GM12864 (cell line): Measurements from ENCODE around the gene TRIM3.

Experiments
- DNase-seq: peaks from one replicate; pipeline ENCODE4 v3.0.0-alpha.2; 2011; ENCODE audit warnings: low read depth
- H3K4me3 ChIP-seq: 2 replicates; pipeline ENCODE4 v1.5.1; 2011; ENCODE audit warnings: mild to moderate bottlenecking, low read depth, low read length, control low read depth
- TF ChIP-seq, protein P1 (sequence below): IDR thresholded peaks from 2 replicates; pipeline ENCODE4 v1.5.1; 2011; ENCODE audit warnings: low read depth, mild to moderate bottlenecking, moderate library complexity, low read length, control low read depth, inconsistent platforms; ENCODE audit errors: missing control alignments

The TRIM3 gene

DNA sequence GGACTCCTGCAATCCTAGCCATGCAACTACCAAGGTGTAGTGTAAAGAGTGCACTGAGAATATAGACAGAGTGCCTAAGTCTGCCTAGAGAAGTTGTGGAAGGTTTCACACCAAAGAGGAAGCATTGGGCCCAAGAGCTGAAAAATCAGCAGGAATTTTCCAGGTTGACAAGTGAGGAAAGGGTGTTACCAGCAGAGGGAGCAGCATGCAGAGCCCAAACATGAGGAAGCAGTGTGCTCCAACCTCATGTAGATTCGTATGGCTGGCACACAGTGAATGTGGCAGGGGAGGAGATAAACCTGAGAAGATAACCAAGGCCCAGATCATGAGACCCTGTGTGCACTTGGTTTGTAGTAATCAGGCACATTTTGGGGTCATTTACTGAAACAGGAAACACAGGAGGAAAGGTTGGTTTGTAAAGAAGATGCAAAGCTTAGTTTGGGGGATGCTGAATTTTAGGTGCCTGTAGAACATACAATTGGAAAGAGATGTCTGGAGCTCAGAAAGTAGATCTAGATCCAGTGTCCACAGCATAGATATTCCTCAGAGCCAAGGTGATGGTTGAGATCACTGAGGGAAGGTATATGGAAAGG lies 34.7 kb downstream of the TRIM3 start:
- no peak overlapping the region for H3K4me3 ChIP-seq
- no peak for DNase-seq
- TF ChIP-seq, protein P1, sequence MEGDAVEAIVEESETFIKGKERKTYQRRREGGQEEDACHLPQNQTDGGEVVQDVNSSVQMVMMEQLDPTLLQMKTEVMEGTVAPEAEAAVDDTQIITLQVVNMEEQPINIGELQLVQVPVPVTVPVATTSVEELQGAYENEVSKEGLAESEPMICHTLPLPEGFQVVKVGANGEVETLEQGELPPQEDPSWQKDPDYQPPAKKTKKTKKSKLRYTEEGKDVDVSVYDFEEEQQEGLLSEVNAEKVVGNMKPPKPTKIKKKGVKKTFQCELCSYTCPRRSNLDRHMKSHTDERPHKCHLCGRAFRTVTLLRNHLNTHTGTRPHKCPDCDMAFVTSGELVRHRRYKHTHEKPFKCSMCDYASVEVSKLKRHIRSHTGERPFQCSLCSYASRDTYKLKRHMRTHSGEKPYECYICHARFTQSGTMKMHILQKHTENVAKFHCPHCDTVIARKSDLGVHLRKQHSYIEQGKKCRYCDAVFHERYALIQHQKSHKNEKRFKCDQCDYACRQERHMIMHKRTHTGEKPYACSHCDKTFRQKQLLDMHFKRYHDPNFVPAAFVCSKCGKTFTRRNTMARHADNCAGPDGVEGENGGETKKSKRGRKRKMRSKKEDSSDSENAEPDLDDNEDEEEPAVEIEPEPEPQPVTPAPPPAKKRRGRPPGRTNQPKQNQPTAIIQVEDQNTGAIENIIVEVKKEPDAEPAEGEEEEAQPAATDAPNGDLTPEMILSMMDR: peak; percentile 66

DNA sequence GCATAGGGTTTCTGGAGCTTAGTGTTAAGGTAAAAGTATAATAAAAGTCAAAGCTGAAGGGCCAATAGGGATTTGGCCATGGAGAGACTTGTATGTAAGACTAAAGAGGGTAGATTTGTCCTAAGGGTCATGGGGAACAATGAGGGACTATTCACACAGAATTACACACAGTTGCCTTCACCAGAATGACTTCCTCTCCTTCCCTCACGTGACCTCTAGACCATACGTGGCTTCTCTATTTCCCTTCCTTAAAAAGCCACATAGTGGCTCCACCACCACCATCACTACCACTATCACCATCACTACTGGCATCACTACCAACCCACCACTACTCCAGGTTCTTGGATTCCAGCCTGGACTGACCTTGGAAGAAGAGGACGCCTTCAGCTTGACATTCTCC lies 35.7 kb downstream of the TRIM3 start:
- TF ChIP-seq, protein P1: no peak
- no peak for DNase-seq
- H3K4me3 ChIP-seq: no peak overlapping the region

DNA sequence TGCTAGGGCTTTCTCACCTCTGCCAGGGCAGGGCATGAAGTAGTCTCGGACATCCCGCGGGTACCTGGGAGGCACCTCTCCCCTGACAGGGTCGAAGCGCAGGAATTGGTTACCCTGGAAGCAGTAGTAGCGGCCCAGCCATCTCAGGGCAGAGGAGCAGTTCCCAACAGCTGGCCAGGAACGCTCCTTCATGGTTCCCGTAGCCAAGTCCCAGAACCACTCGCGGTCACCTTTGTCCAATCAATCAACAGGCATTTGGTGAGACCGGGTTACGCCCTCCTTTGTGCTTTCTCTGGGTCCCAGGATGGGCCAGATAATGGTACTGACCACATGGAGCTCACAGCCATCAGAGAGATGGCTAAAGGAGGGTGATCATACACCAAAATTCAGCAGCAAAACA lies 36.3 kb downstream of the TRIM3 start:
- DNase-seq: no peak
- H3K4me3 ChIP-seq: no peak overlapping the region
- TF ChIP-seq, protein P1: no peak

- TF ChIP-seq, protein P1: no peak
- no peak overlapping the region for H3K4me3 ChIP-seq
- DNase-seq: no peak
Observed at GRCh38 chr11:6433998-6434660, 39.6 kb downstream of the TRIM3 start.

- TF ChIP-seq, protein P1: no peak
- no peak overlapping the region for H3K4me3 ChIP-seq
- DNase-seq: no peak
Observed at GRCh38 chr11:6431861-6432260, 41.9 kb downstream of the TRIM3 start.

DNA sequence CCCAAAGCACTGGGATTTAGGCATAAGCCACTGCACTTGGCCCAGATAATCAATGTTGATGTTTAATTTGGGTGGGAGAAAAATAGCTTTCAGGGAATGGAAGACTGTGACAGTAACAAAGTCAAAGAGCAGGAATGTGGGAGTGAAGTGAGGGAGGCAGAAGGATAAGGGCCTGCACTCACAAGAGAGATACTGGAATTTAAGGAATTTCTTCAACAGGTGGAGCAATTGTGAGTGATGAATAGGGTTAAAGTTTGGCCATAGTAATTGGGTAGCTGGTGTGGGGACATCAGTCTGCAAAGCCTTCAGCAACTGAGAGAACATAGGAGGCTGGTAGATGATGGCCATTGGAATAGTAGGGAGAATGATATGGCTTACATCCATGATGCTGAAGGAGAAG lies 46.2 kb downstream of the TRIM3 start:
- DNase-seq: no peak
- H3K4me3 ChIP-seq: no peak overlapping the region
- TF ChIP-seq, protein P1: no peak

DNA sequence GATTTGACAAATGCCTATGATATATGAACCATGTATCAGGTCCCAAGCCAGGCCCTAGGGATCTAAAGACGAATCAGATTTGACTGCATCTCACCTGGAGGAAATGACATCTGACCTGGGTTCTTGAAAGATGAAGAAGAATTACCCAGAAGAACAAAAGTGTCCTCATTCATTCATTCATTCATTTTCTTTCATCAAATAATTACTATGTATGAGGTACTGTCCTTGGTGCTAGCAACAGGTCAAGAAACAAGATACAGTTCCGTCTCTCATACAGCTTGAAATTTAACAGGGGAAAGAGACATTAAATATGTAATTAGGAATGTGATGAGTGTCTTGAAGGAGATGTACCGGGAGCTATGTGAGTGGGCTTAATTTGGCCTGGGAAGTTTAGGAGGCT lies 53.1 kb downstream of the TRIM3 start:
- H3K4me3 ChIP-seq: no peak overlapping the region
- TF ChIP-seq, protein P1: no peak

More for the DNA sequence above, 53.1 kb downstream of the TRIM3 start:
- DNase-seq: no peak
